GM23248 (cell line): ENCODE data around the gene RUNX1. TPM values are rescaled to one million over a fixed set of nuclear protein-coding genes. Genes with fewer than 3 reads are reported as not detected.

Source experiments
- DNase-seq: peaks from one replicate; pipeline ENCODE4 v3.0.0-alpha.2; 2015
- H2AFZ ChIP-seq: fragments of 200-600 bp; sonication (generic); 2 replicates; pipeline ENCODE4 v1.6.1; 2016; ENCODE audit warnings: antibody characterized with exemption
- H3F3A ChIP-seq: fragments of 200-600 bp; sonication (generic); 2 replicates; pipeline ENCODE4 v1.6.1; 2016; ENCODE audit warnings: mild to moderate bottlenecking, antibody characterized with exemption, mixed run types; ENCODE audit not compliant: insufficient read depth
- H3K27ac ChIP-seq: fragments of 200-600 bp; sonication (generic); 2 replicates; pipeline ENCODE4 v1.5.1; 2016; ENCODE audit warnings: mild to moderate bottlenecking
- H3K27me3 ChIP-seq: fragments of 200-600 bp; sonication (generic); replicated peaks from 2 replicates; pipeline ENCODE4 v1.6.1; 2016; ENCODE audit warnings: mild to moderate bottlenecking; ENCODE audit not compliant: insufficient read depth
- H3K36me3 ChIP-seq: fragments of 200-600 bp; sonication (generic); 2 replicates; pipeline ENCODE4 v1.6.1; 2016; ENCODE audit warnings: low read depth, mild to moderate bottlenecking
- H3K4me1 ChIP-seq: fragments of 200-600 bp; sonication (generic); 2 replicates; pipeline ENCODE4 v1.6.1; 2016; ENCODE audit warnings: mild to moderate bottlenecking; ENCODE audit not compliant: insufficient read depth
- H3K4me2 ChIP-seq: fragments of 200-600 bp; sonication (generic); one replicate; pipeline ENCODE4 v1.6.1; 2016; ENCODE audit warnings: mild to moderate bottlenecking; ENCODE audit not compliant: unreplicated experiment
- H3K4me3 ChIP-seq: fragments of 200-600 bp; sonication (generic); 2 replicates; pipeline ENCODE4 v1.5.1; 2016; ENCODE audit warnings: mild to moderate bottlenecking
- H3K79me2 ChIP-seq: fragments of 200-600 bp; sonication (generic); 2 replicates; pipeline ENCODE4 v1.6.1; 2016; ENCODE audit warnings: mild to moderate bottlenecking; ENCODE audit not compliant: insufficient read depth
- H3K9ac ChIP-seq: fragments of 200-600 bp; sonication (generic); 2 replicates; pipeline ENCODE4 v1.6.1; 2016; ENCODE audit warnings: mild to moderate bottlenecking
- H3K9me2 ChIP-seq: fragments of 200-600 bp; sonication (generic); 2 replicates; pipeline ENCODE4 v1.6.1; 2016; ENCODE audit warnings: mixed run types, mild to moderate bottlenecking, moderate library complexity; ENCODE audit not compliant: insufficient read depth
- H3K9me3 ChIP-seq: fragments of 200-600 bp; sonication (generic); one replicate; pipeline ENCODE4 v1.6.1; 2017; ENCODE audit warnings: low read depth
- H4K20me1 ChIP-seq: fragments of 200-600 bp; sonication (generic); 2 replicates; pipeline ENCODE4 v1.6.0; 2016; ENCODE audit not compliant: insufficient read depth
- EZH2 ChIP-seq: fragments of 200-600 bp; sonication (generic); IDR thresholded peaks from 2 replicates; pipeline ENCODE4 v1.6.1; 2018; ENCODE audit warnings: antibody characterized with exemption, mild to moderate bottlenecking; ENCODE audit not compliant: insufficient read depth, poor library complexity, severe bottlenecking
- EZH2phosphoT487 ChIP-seq: fragments of 200-600 bp; sonication (generic); IDR thresholded peaks from 2 replicates; pipeline ENCODE4 v1.6.1; 2018; ENCODE audit warnings: antibody characterized with exemption, moderate library complexity, mild to moderate bottlenecking, low read depth; ENCODE audit not compliant: insufficient read depth
- WGBS, 2 experiments: methylation state at CpG; one replicate each; pipeline ENCODE4 v1.1.6; 2015 to 2017; ENCODE audit warnings: low lambda C conversion rate in 2 of 2, low coverage in 1 of 2; ENCODE audit errors: missing lambda C conversion rate in 2 of 2; 5-methylcytosine and 5-hydroxymethylcytosine counted together
- in situ Hi-C: fragments of 300-500 bp; cut with MboI; formaldehyde crosslinking; loops from 2 replicates; pipeline ENCODE4 v1.15.0; 2020
- polyA plus RNA-seq: library from polyadenylated mRNA; unstranded; fragments of >200 nt; fragmentation: Nextera tagmentation; extraction: Ambion mirVana; gene quantifications from 2 replicates; pipeline ENCODE4 v1.2.1, GENCODE V29; 2016
- total RNA-seq: library from RNA; depleted of rRNA; stranded (reverse); fragments of >200 nt; shearing (Covaris generic); gene quantifications from 2 replicates; pipeline ENCODE4 v1.2.3, GENCODE V29; 2014

The RUNX1 gene
- total and polyA plus RNA-seq, 2 experiments from 2014 or later: 21.3 to 32.6 TPM

- no peak for DNase-seq
- H3K27ac ChIP-seq: no peak overlapping the region
- no peaks in the 10 kb centered on the region for H3K9me2 ChIP-seq
- 100% methylated on average over 2 of the region's 2 CpGs for WGBS, 2 experiments
- H3K36me3 ChIP-seq: no peaks in the 10 kb centered on the region
- in situ Hi-C loops: no loop called here
- no peak overlapping the region for H3K4me2 ChIP-seq
- H3K27me3 ChIP-seq: no peaks in the 10 kb centered on the region
- TF ChIP-seq EZH2phosphoT487 (no peak), EZH2 (no peak)
- H2AFZ ChIP-seq: no peak overlapping the region
- peaks cover 39% of the 10 kb centered on the region for H3K4me1 ChIP-seq
- no peaks in the 10 kb centered on the region for H3K79me2 ChIP-seq
- H3K4me3 ChIP-seq: no peak overlapping the region
- no peak overlapping the region for H3K9ac ChIP-seq
- no peaks in the 10 kb centered on the region for H4K20me1 ChIP-seq
- H3F3A ChIP-seq: peaks cover 32% of the 10 kb centered on the region
- no peaks in the 10 kb centered on the region for H3K9me3 ChIP-seq
These were observed 60.5 kb downstream of the RUNX1 start for GRCh38 chr21:34988625-34989024.

DNA sequence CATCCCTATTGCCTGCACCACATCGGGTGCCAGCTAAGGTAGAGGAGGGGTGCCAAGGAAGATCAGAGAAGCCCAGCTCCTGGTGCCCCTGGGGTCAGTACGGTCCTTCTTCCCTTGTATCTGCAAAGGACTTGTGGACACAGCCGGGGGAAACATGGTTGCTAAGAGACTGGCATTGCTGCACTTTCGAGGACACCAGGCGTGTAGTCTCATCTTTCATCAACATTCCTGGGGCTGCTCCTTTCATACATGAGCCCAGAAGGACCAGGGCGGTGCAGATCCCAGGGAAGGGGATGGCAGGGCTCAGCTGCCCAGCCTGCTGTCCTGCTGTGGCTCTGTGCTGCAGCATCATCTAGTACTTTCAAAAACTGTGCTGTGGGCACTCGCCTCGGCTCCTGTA is 61.0 kb downstream of the RUNX1 start:
- in situ Hi-C loops: no loop called here
- TF ChIP-seq EZH2phosphoT487 (no peak), EZH2 (no peak)
- Histone ChIP-seq H3K9me2 (no peaks in the 10 kb centered on the region), H3K4me2 (no peak overlapping the region), H3K36me3 (no peaks in the 10 kb centered on the region), H3K79me2 (no peaks in the 10 kb centered on the region), H3F3A (peaks cover 37% of the 10 kb centered on the region), H3K9ac (no peak overlapping the region), H3K27ac (no peak overlapping the region), H3K27me3 (no peaks in the 10 kb centered on the region), H2AFZ (no peak overlapping the region), H3K4me1 (peaks cover 42% of the 10 kb centered on the region), H3K9me3 (no peaks in the 10 kb centered on the region), H4K20me1 (no peaks in the 10 kb centered on the region), H3K4me3 (no peak overlapping the region)
- 96 to 99% methylated on average over 8 of the region's 8 CpGs for WGBS, 2 experiments
- DNase-seq: no peak

GRCh38 chr21:34987501-34988072 is 61.5 kb downstream of the RUNX1 start:
- TF ChIP-seq EZH2phosphoT487: no peak
- no peak for TF ChIP-seq EZH2
- Histone ChIP-seq H3K4me3 (no peak overlapping the region), H3K27me3 (no peaks in the 10 kb centered on the region), H3K36me3 (no peaks in the 10 kb centered on the region), H3K4me2 (no peak overlapping the region), H3K79me2 (no peaks in the 10 kb centered on the region), H3K27ac (no peak overlapping the region), H3K9me2 (no peaks in the 10 kb centered on the region), H4K20me1 (no peaks in the 10 kb centered on the region), H3K9me3 (no peaks in the 10 kb centered on the region), H2AFZ (no peak overlapping the region), H3K4me1 (peaks cover 46% of the 10 kb centered on the region), H3F3A (peaks cover 41% of the 10 kb centered on the region), H3K9ac (no peak overlapping the region)
- no peak for DNase-seq
- WGBS, 2 experiments: 90 to 93% methylated on average over 5 of the region's 5 CpGs
- in situ Hi-C loops: no loop called here

DNA sequence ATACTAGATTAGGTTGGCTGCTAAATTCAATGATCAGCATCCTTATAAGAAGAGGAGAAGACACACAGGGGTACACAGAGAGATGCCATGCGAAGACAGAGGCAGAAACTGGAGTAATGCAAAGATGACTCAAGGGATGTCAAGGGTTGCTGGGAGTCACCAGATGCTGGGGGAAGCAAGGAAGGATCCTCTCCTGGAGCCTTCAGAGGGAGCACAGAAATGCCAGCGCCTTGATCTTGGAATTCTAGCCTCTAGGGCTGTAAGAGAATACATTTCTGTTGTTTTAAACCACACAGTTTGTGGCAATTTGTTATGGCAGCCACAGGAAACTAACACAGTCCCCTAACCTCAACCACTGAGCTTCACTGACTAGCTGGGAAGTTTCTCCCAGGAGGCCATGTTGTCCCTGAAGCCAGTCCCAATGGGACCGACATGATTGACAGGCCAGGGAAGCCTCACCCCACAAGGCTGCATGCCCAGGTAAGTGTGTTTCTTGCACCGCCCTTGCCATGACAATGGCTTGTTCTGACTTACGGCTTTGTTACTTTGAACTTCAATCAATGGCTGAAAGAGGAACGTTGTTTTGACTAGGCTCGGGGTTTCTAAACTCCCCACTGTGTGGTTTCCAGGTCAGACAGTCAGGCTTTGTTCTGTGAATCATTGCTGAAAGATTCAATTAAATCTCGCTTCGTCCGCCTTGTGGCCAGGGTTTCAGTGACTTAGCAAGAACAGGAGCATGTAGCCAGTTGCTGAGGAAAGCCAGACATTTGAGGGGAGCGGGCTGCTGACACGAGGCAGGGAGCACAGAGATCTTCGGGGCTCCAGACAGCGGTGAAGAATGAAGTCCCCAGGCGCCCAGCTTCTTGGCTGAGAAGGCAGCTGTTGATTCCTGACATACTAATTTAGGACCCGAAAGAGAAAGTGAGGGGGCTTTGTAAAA is 62.3 kb downstream of the RUNX1 start:
- Histone ChIP-seq H3K4me1 (peaks cover 48% of the 10 kb centered on the region), H2AFZ (no peak overlapping the region), H3K4me3 (no peak overlapping the region), H3K27ac (no peak overlapping the region; the same call in 1 of the 2 replicates), H3K27me3 (no peaks in the 10 kb centered on the region), H3K9me3 (no peaks in the 10 kb centered on the region), H4K20me1 (no peaks in the 10 kb centered on the region), H3K4me2 (no peak overlapping the region), H3K36me3 (no peaks in the 10 kb centered on the region), H3K9me2 (no peaks in the 10 kb centered on the region), H3K9ac (no peak overlapping the region), H3K79me2 (no peaks in the 10 kb centered on the region), H3F3A (peaks cover 48% of the 10 kb centered on the region)
- WGBS, 2 experiments: 73 to 75% methylated on average over 16 of the region's 16 CpGs
- in situ Hi-C loops: no loop called here
- TF ChIP-seq EZH2 (no peak), EZH2phosphoT487 (no peak)
- peak; percentile 67 for DNase-seq
